IMR-90 (cell line): ENCODE measurements around the gene PCP4. TPM values are rescaled to one million over a fixed set of nuclear protein-coding genes. Genes with fewer than 3 reads are reported as not detected.

Source experiments
- ATAC-seq: fragments of 200-7000 bp; cut with Tn5 transposase; 2 replicates; pipeline ENCODE4 v1.9.1; 2020; ENCODE audit warnings: low read depth, mild to moderate bottlenecking, moderate library complexity
- BruUV-seq: library from RNA; stranded (reverse); fragments of 400-500 nt; replicated peaks from 2 replicates; lab custom pipeline; 2021; lab: Mats Ljungman, UMichigan
- CTCF ChIA-PET: fragments of 300-600 bp; formaldehyde crosslinking; extraction: SDS; loops from one replicate; lab custom pipeline; 2021; ENCODE audit warnings: antibody characterized with exemption; lab: Yijun Ruan, JAX
- POLR2A ChIA-PET: fragments of 300-600 bp; sonication (Branson Sonifier 250); formaldehyde crosslinking; loops from one replicate; lab custom pipeline; 2022; ENCODE audit warnings: antibody characterized with exemption; ENCODE audit not compliant: unreplicated experiment; lab: Charles Lee
- DNase-seq: peaks from one replicate; pipeline ENCODE4 v3.0.0; 2013
- H2AFZ ChIP-seq: replicated peaks from 2 replicates; pipeline ENCODE3; 2013; ENCODE audit warnings: low read length, mild to moderate bottlenecking; ENCODE audit not compliant: poor library complexity
- H2AK5ac ChIP-seq: 2 replicates; pipeline ENCODE4 v1.6.1; 2013; ENCODE audit warnings: low read depth, low read length, inconsistent platforms
- H2AK9ac ChIP-seq: replicated peaks from 2 replicates; pipeline ENCODE3; 2013; ENCODE audit warnings: mild to moderate bottlenecking, low read depth, low read length, moderate library complexity; ENCODE audit not compliant: poor library complexity
- H2BK120ac ChIP-seq: 2 replicates; pipeline ENCODE4 v1.6.1; 2013; ENCODE audit warnings: low read depth, low read length, inconsistent platforms
- H2BK15ac ChIP-seq: 3 replicates; pipeline ENCODE4 v1.6.1; 2013; ENCODE audit warnings: low read depth, low read length, inconsistent platforms
- H2BK20ac ChIP-seq: 2 replicates; pipeline ENCODE4 v1.6.1; 2013; ENCODE audit warnings: low read depth, mild to moderate bottlenecking, inconsistent platforms, low read length, moderate library complexity
- H2BK5ac ChIP-seq: 2 replicates; pipeline ENCODE4 v1.6.1; 2013; ENCODE audit warnings: mild to moderate bottlenecking, low read depth, low read length, inconsistent platforms; ENCODE audit not compliant: poor library complexity, severe bottlenecking
- H3K14ac ChIP-seq: replicated peaks from 2 replicates; pipeline ENCODE4 v1.6.1; 2013; ENCODE audit warnings: low read depth, low read length, inconsistent platforms
- H3K18ac ChIP-seq: 2 replicates; pipeline ENCODE4 v1.6.1; 2013; ENCODE audit warnings: low read depth, low read length, control low read depth
- H3K23ac ChIP-seq: 2 replicates; pipeline ENCODE4 v1.6.1; 2013; ENCODE audit warnings: low read depth, low read length, inconsistent platforms
- H3K27ac ChIP-seq: 2 replicates; pipeline ENCODE4 v1.5.1; 2013; ENCODE audit warnings: mild to moderate bottlenecking, control low read depth, low read length; ENCODE audit not compliant: insufficient read depth
- H3K27me3 ChIP-seq: 2 replicates; pipeline ENCODE4 v1.6.1; 2013; ENCODE audit warnings: low read length; ENCODE audit not compliant: control insufficient read depth, insufficient read depth
- H3K36me3 ChIP-seq: 2 replicates; pipeline ENCODE4 v1.6.1; 2013; ENCODE audit warnings: low read length, mixed read lengths; ENCODE audit not compliant: control insufficient read depth, insufficient read depth
- H3K4ac ChIP-seq: 2 replicates; pipeline ENCODE4 v1.6.1; 2013; ENCODE audit warnings: low read depth, low read length, inconsistent platforms
- H3K4me1 ChIP-seq: 2 replicates; pipeline ENCODE4 v1.6.1; 2013; ENCODE audit warnings: low read length, mixed read lengths; ENCODE audit not compliant: control insufficient read depth, insufficient read depth
- H3K4me2 ChIP-seq: 2 replicates; pipeline ENCODE4 v1.6.1; 2013; ENCODE audit warnings: low read depth, mild to moderate bottlenecking, control low read depth, low read length, moderate library complexity
- H3K4me3 ChIP-seq: 2 replicates; pipeline ENCODE4 v1.5.1; 2013; ENCODE audit warnings: low read depth, mild to moderate bottlenecking, control low read depth, low read length, moderate library complexity; ENCODE audit not compliant: insufficient read depth
- H3K56ac ChIP-seq: 2 replicates; pipeline ENCODE4 v1.6.1; 2013; ENCODE audit warnings: low read length, inconsistent platforms; ENCODE audit not compliant: insufficient read depth; ENCODE audit errors: extremely low read depth
- H3K79me1 ChIP-seq, 2 experiments: 2 replicates each; pipeline ENCODE4 v1.6.1; 2013; ENCODE audit warnings: low read length in 2 of 2, inconsistent platforms in 1 of 2, low read depth in 1 of 2
- H3K9ac ChIP-seq: 2 replicates; pipeline ENCODE4 v1.6.1; 2013; ENCODE audit warnings: low read depth, low read length, control low read depth
- H3K9me1 ChIP-seq: 2 replicates; pipeline ENCODE4 v1.6.1; 2013; ENCODE audit warnings: low read length, inconsistent platforms; ENCODE audit not compliant: insufficient read depth
- H3K9me3 ChIP-seq: 2 replicates; pipeline ENCODE4 v1.6.1; 2013; ENCODE audit warnings: low read length; ENCODE audit not compliant: control insufficient read depth, insufficient read depth
- H4K20me1 ChIP-seq: 2 replicates; pipeline ENCODE4 v1.6.1; 2013; ENCODE audit warnings: low read length, inconsistent platforms; ENCODE audit not compliant: insufficient read depth
- H4K5ac ChIP-seq: 2 replicates; pipeline ENCODE4 v1.6.1; 2013; ENCODE audit warnings: mild to moderate bottlenecking, low read depth, low read length, control low read depth
- H4K8ac ChIP-seq, 2 experiments: 2 replicates each; pipeline ENCODE4 v1.6.1; 2013; ENCODE audit warnings: low read depth in 2 of 2, low read length in 2 of 2, control low read depth in 1 of 2, inconsistent platforms in 1 of 2
- H4K91ac ChIP-seq: 2 replicates; pipeline ENCODE4 v1.6.1; 2013; ENCODE audit warnings: low read depth, low read length, inconsistent platforms; ENCODE audit not compliant: insufficient read depth
- FOS ChIP-seq: fragments of 150-350 bp; IDR thresholded peaks from 2 replicates; pipeline ENCODE4 v1.6.1; 2016; ENCODE audit warnings: low read depth, low read length
- POLR2A ChIP-seq: IDR thresholded peaks from 2 replicates; pipeline ENCODE4 v1.6.1; 2012; ENCODE audit warnings: mild to moderate bottlenecking, low read depth, low read length
- RAD21 ChIP-seq: IDR thresholded peaks from 2 replicates; pipeline ENCODE4 v1.6.1; 2012; ENCODE audit warnings: low read length, improper control_type of control experiment
- WGBS, 2 experiments: methylation state at CpG; one replicate each; pipeline versions ENCODE4 v1.1.5 to v1.1.7; 2013; ENCODE audit warnings: missing lambda C conversion rate in 2 of 2; ENCODE audit not compliant: insufficient read length in 1 of 2; ENCODE audit errors: extremely low coverage in 2 of 2; 5-methylcytosine and 5-hydroxymethylcytosine counted together
- dilution Hi-C: fragments of 300-500 bp; cut with HindIII; formaldehyde crosslinking; loops from one replicate; pipeline ENCODE4 v1.14.3; 2018; ENCODE audit warnings: low sequenced_read_pairs; ENCODE audit not compliant: unreplicated experiment
- in situ Hi-C: fragments of 300-500 bp; cut with MboI; formaldehyde crosslinking; loops from 3 replicates; pipeline ENCODE4 v1.14.3; 2019; ENCODE audit warnings: low sequenced_read_pairs, inconsistent platforms, mixed read lengths
- intact Hi-C: fragments of 100-400 bp; cut with micrococcal nuclease; formaldehyde crosslinking; loops from 2 replicates; pipeline ENCODE4 v1.10.0; 2022
- polyA plus RNA-seq, 3 experiments: library from polyadenylated mRNA; depleted of rRNA; stranded (reverse); fragments of >200 nt; gene quantifications; 2 replicates each; pipeline ENCODE4 v1.2.3, GENCODE V29; 2012; ENCODE audit warnings: low replicate concordance in 1 of 3
- total RNA-seq: library from RNA; depleted of rRNA; stranded (reverse); fragments of >200 nt; gene quantifications from 2 replicates; pipeline ENCODE4 v1.2.3, GENCODE V29; 2012

The PCP4 gene
- total and polyA plus RNA-seq, 2 of the 4 experiments (the other 2 are of a cell fraction): not detected

DNA sequence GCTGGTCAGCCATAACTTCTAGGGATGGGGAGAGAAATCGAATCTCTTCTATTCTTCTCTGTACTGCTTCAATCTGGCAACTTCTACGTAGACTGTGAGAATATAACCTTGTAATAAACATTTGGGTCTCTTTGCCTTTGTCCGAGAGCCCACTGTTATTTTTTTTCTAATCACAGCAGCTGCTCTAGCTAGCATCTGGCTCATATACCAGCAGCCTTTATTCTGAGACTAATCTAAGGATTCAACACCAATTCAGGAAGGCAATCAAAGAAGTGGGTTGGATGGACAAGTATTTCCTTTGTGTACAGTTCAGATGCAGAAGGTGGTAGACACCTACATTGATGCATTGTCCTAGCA, 15.6 kb downstream of the PCP4 start:
- CTCF ChIA-PET: no interaction called here

More for the DNA sequence above, 15.6 kb downstream of the PCP4 start:
- TF ChIP-seq RAD21: no peak
- no peak for TF ChIP-seq POLR2A
- no peak for TF ChIP-seq FOS
- Histone ChIP-seq H3K14ac (no peak overlapping the region), H3K23ac (no peak overlapping the region), H4K20me1 (no peaks in the 10 kb centered on the region), H2BK15ac (no peak overlapping the region), H2AFZ (no peak overlapping the region), H3K36me3 (no peaks in the 10 kb centered on the region), H3K56ac (no peak overlapping the region), H3K4me2 (no peak overlapping the region), H3K9me1 (no peaks in the 10 kb centered on the region), H3K4ac (no peak overlapping the region), H2AK9ac (no peak overlapping the region), H3K4me3 (no peak overlapping the region), H4K91ac (no peak overlapping the region), H3K27me3 (no peaks in the 10 kb centered on the region), H3K18ac (no peak overlapping the region), H2BK120ac (no peak overlapping the region), H2AK5ac (no peak overlapping the region), H4K8ac (no peak overlapping the region), H3K27ac (no peak overlapping the region), H3K9me3 (peaks cover 22% of the 10 kb centered on the region), H3K9ac (no peak overlapping the region), H4K5ac (no peak overlapping the region), H3K4me1 (no peaks in the 10 kb centered on the region), H2BK5ac (no peak overlapping the region), H2BK20ac (no peak overlapping the region), H3K79me1 (no peaks in the 10 kb centered on the region)
- ATAC-seq: no peak
- intact Hi-C loops: no loop called here
- in situ Hi-C loops: no loop called here
- BruUV-seq: no TSS peak
- no peak for DNase-seq
- dilution Hi-C loops: no loop called here
- no CpG with 5 or more reads among the region's 3 CpGs for WGBS, 2 experiments
- POLR2A ChIA-PET: no interaction called here
